ENCODE measurements around the gene VPS13D.

DNA sequence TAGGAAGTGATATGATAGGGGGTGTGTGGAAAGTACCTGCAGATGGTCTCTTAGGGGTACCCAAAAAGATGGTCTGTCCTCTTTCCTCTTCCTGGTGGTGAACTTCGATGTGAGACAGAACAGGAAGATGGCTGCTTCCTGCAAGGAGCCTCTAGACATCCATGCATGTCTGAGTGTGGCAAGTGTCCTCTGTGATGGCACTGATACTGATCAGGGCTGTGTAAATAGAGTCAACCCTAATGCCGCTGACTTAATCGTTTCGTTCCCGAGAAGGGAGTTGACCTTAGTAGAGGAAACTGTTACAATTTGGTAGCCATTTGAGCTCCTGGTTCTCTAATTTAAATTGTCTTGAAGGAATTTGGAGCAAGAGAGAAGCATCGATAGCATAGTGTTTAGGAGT lies 168.6 kb downstream of the VPS13D start:
- TF ChIP-seq, protein P1, sequence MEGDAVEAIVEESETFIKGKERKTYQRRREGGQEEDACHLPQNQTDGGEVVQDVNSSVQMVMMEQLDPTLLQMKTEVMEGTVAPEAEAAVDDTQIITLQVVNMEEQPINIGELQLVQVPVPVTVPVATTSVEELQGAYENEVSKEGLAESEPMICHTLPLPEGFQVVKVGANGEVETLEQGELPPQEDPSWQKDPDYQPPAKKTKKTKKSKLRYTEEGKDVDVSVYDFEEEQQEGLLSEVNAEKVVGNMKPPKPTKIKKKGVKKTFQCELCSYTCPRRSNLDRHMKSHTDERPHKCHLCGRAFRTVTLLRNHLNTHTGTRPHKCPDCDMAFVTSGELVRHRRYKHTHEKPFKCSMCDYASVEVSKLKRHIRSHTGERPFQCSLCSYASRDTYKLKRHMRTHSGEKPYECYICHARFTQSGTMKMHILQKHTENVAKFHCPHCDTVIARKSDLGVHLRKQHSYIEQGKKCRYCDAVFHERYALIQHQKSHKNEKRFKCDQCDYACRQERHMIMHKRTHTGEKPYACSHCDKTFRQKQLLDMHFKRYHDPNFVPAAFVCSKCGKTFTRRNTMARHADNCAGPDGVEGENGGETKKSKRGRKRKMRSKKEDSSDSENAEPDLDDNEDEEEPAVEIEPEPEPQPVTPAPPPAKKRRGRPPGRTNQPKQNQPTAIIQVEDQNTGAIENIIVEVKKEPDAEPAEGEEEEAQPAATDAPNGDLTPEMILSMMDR (IDR thresholded peaks at IDR 0.05; ENCODE audit: low read depth, low read length, missing input control): no peak
- TF ChIP-seq FOXA1 (IDR thresholded peaks at IDR 0.05) (no peak), GABPA (IDR thresholded peaks at IDR 0.05 in 1 of 2, conservative IDR thresholded peaks at IDR 0.05 in 1 of 2) (no peak), TAF1 (conservative IDR thresholded peaks at IDR 0.05) (no peak)
- TF ChIP-seq, protein P2, sequence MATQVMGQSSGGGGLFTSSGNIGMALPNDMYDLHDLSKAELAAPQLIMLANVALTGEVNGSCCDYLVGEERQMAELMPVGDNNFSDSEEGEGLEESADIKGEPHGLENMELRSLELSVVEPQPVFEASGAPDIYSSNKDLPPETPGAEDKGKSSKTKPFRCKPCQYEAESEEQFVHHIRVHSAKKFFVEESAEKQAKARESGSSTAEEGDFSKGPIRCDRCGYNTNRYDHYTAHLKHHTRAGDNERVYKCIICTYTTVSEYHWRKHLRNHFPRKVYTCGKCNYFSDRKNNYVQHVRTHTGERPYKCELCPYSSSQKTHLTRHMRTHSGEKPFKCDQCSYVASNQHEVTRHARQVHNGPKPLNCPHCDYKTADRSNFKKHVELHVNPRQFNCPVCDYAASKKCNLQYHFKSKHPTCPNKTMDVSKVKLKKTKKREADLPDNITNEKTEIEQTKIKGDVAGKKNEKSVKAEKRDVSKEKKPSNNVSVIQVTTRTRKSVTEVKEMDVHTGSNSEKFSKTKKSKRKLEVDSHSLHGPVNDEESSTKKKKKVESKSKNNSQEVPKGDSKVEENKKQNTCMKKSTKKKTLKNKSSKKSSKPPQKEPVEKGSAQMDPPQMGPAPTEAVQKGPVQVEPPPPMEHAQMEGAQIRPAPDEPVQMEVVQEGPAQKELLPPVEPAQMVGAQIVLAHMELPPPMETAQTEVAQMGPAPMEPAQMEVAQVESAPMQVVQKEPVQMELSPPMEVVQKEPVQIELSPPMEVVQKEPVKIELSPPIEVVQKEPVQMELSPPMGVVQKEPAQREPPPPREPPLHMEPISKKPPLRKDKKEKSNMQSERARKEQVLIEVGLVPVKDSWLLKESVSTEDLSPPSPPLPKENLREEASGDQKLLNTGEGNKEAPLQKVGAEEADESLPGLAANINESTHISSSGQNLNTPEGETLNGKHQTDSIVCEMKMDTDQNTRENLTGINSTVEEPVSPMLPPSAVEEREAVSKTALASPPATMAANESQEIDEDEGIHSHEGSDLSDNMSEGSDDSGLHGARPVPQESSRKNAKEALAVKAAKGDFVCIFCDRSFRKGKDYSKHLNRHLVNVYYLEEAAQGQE (IDR thresholded peaks at IDR 0.05): no peak

Measured in liver (tissue), 3 donors.